Measurements from ENCODE around the gene CYTH1. TPM values are rescaled to one million over a fixed set of nuclear protein-coding genes. Genes with fewer than 3 reads are reported as not detected.

CYTH1 gene
- total and polyA plus RNA-seq, 7 experiments from 2014 or later = 297 to 452 (median 418) TPM

DNA sequence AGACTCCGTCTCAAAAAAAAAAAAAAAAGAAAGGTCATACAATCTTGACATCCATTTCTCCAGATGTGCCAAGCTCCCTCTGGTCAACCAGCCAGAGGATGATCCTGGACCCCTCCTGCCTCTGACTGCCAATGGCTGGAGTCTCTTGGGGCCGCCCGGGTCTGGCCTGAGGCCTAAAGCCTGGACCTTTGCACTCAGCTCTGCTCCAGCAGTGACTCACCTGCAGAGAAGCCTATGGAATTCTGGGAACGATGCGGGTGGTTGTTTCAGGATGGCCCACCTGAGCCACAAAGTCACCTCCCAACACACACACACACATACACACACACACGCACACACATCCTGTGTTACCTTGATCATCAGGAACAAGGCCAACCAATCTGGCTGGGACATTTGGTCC lies 140.8 kb downstream of the CYTH1 start:
- ATAC-seq = no peak
- intact Hi-C loops (cut with micrococcal nuclease) = no loop called here
- no peaks in the 10 kb centered on the region for H3K9me3 ChIP-seq (ENCODE audit: control insufficient read depth in 2 of 3, low read length in 3 of 3)
- H3K36me3 Mint-ChIP-seq = peaks cover 0 to 5% (median 0%) of the 10 kb centered on the region in 5 donors
- H3K9me3 Mint-ChIP-seq = peaks cover 0 to 5% (median 0%) of the 10 kb centered on the region in 11 donors
- H3K4me3 ChIP-seq (ENCODE audit: low read length) = no peak overlapping the region
- ChIA-PET CTCF (interaction anchor here (0.7 kb wide), 1 partner anchor 10 kb away, joined by 5 read pairs; no protein-coding TSS in a partner anchor), POLR2A (interaction anchor here (0.7 kb wide), 1 partner anchor 127 kb away, joined by 5 read pairs; no protein-coding TSS in a partner anchor)
- peaks cover 11 to 17% (median 15%) of the 10 kb centered on the region in 7 donors for H3K4me1 Mint-ChIP-seq
- no peak for DNase-seq
- H3K36me3 ChIP-seq (ENCODE audit: control insufficient read depth in 2 of 3, insufficient read depth in 3 of 3, low read length in 3 of 3) = no peaks in the 10 kb centered on the region
- no peaks in the 10 kb centered on the region for H3K27me3 ChIP-seq (ENCODE audit: control insufficient read depth in 2 of 2, insufficient read depth in 2 of 2, low read length in 2 of 2)
- peaks cover 0 to 7% of the 10 kb centered on the region in 2 donors for H3K4me1 ChIP-seq (ENCODE audit: control insufficient read depth in 2 of 2, insufficient read depth in 2 of 2, low read length in 2 of 2)
- no peak overlapping the region for H3K4me3 Mint-ChIP-seq
- H3K27ac Mint-ChIP-seq = peak overlapping the region in 1 of 9 donors; percentile 43
- H3K27me3 Mint-ChIP-seq = peaks cover 0 to 4% (median 0%) of the 10 kb centered on the region in 5 donors
- no peak overlapping the region for H3K27ac ChIP-seq (ENCODE audit: low read depth, low read length)

DNA sequence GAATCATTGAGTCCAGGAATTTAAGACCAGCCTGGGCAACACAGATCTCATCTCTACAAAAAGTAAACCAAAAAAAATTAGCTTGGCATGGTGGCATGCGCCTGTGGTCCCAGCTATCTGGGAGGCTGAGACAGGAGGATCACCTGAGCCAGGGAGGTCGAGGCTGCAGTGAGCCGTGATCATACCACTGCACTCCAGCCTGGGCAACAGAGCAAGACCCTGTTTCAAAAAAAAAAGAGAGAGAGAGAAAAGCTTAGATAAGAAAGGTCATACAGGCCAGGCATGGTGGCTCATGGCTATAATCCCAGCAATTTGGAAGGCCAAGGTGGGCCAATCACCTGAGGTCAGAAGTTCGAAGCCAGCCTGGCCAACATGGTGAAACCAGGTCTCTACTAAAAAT lies 141.4 kb downstream of the CYTH1 start:
- intact Hi-C loops (cut with micrococcal nuclease) = no loop called here
- Histone ChIP-seq H3K4me1 (ENCODE audit: control insufficient read depth in 2 of 2, insufficient read depth in 2 of 2, low read length in 2 of 2) (peaks cover 0 to 2% of the 10 kb centered on the region in 2 donors), H3K4me3 (ENCODE audit: low read length) (no peak overlapping the region), H3K36me3 (ENCODE audit: control insufficient read depth in 2 of 3, insufficient read depth in 3 of 3, low read length in 3 of 3) (no peaks in the 10 kb centered on the region), H3K27ac (ENCODE audit: low read depth, low read length) (no peak overlapping the region), H3K9me3 (ENCODE audit: control insufficient read depth in 2 of 3, low read length in 3 of 3) (no peaks in the 10 kb centered on the region), H3K27me3 (ENCODE audit: control insufficient read depth in 2 of 2, insufficient read depth in 2 of 2, low read length in 2 of 2) (no peaks in the 10 kb centered on the region)
- peaks cover 0 to under 1% (median 0%) of the 10 kb centered on the region in 5 donors for H3K36me3 Mint-ChIP-seq
- no peak overlapping the region for H3K4me3 Mint-ChIP-seq
- CTCF ChIA-PET = interaction anchor here (0.7 kb wide), 1 partner anchor 9 kb away, joined by 5 read pairs; no protein-coding TSS in a partner anchor
- DNase-seq (no peak), ATAC-seq (no peak)
- H3K4me1 Mint-ChIP-seq = peaks cover 6 to 13% (median 10%) of the 10 kb centered on the region in 7 donors
- peaks cover 0 to 4% (median 0%) of the 10 kb centered on the region in 5 donors for H3K27me3 Mint-ChIP-seq
- H3K9me3 Mint-ChIP-seq = peaks cover 0 to 2% (median 0%) of the 10 kb centered on the region in 11 donors
- POLR2A ChIA-PET = interaction anchor here (0.7 kb wide), 1 partner anchor 127 kb away, joined by 5 read pairs; no protein-coding TSS in a partner anchor
- no peak overlapping the region for H3K27ac Mint-ChIP-seq

DNA sequence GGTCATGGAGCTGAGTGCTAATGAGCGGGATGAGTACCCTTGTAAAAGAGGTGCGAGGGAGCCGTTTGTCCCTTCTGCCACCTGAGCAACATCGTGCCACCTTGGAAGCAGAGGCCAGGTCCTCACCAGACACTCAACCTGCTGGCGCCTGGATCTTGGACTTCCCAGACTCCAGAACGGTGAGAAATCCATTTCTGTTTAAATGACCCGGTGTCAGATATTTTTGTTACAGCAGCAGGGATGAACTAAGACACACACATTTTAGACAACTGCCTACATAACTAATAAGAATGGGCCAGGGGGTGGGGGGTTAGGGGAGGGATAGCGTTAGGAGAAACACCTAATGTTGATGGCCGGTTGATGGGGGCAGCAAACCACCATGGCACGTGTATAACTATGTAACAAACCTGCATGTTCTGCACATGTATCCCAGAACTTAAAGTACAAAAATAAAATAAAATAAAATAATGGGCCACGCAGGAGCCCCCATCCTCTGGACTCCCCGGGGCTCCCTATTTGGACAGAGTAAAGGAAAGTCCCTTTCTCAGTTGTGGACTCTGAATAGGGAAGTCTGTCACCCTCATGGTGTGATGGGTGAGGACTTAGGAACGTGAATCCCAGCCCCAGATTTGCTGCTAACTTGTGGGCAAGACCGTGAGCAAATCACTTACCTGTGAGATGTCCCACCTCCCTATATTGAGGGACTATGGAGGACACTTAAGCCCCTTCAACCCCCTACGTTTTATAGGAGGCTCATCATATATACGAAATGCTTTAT lies 144.2 kb downstream of the CYTH1 start:
- ChIA-PET POLR2A (no interaction called here), CTCF (no interaction called here)
- Mint-ChIP-seq H3K27me3 (peaks cover 0 to 4% (median 0%) of the 10 kb centered on the region in 5 donors), H3K9me3 (peaks cover 0 to 2% (median 0%) of the 10 kb centered on the region in 11 donors), H3K36me3 (no peaks in the 10 kb centered on the region), H3K4me3 (no peak overlapping the region), H3K4me1 (peaks cover 0 to 10% (median 4%) of the 10 kb centered on the region in 7 donors), H3K27ac (peak overlapping the region in 2 of 9 donors; percentile 52 to 55)
- H3K27me3 ChIP-seq (ENCODE audit: control insufficient read depth in 2 of 2, insufficient read depth in 2 of 2, low read length in 2 of 2) = no peaks in the 10 kb centered on the region
- no peak for DNase-seq
- ATAC-seq = no peak
- H3K27ac ChIP-seq (ENCODE audit: low read depth, low read length) = no peak overlapping the region
- no peaks in the 10 kb centered on the region for H3K4me1 ChIP-seq (ENCODE audit: control insufficient read depth in 2 of 2, insufficient read depth in 2 of 2, low read length in 2 of 2)
- H3K4me3 ChIP-seq (ENCODE audit: low read length) = no peak overlapping the region
- no peaks in the 10 kb centered on the region for H3K36me3 ChIP-seq (ENCODE audit: control insufficient read depth in 2 of 3, insufficient read depth in 3 of 3, low read length in 3 of 3)
- intact Hi-C loops (cut with micrococcal nuclease) = no loop called here
- no peaks in the 10 kb centered on the region for H3K9me3 ChIP-seq (ENCODE audit: control insufficient read depth in 2 of 3, low read length in 3 of 3)

DNA sequence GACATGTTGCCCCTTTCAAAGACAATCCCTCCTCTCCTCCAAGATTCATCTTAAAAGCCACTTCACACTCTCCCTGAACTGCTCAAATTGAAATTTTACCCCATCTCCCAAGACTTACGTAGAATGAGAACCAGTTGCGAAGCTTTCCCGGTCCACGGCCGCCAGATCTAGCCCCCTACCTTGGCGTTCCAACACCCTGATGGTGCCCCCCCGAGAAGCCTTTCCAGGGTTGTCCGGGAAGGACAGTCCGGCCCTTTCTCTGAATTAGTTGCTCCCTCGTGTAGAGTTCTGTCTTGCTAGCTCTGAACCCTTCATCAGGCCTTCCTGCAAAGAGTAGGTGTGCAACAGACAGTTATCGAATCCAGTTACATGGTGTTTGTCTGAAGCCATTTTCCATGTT lies 144.9 kb downstream of the CYTH1 start:
- Mint-ChIP-seq H3K36me3 (no peaks in the 10 kb centered on the region), H3K27me3 (peaks cover 0 to 4% (median 0%) of the 10 kb centered on the region in 5 donors), H3K4me1 (peaks cover 0 to 10% (median 5%) of the 10 kb centered on the region in 7 donors), H3K9me3 (peaks cover 0 to 2% (median 0%) of the 10 kb centered on the region in 11 donors), H3K27ac (peak overlapping the region in 1 of 9 donors; percentile 46), H3K4me3 (no peak overlapping the region)
- Histone ChIP-seq H3K36me3 (ENCODE audit: control insufficient read depth in 2 of 3, insufficient read depth in 3 of 3, low read length in 3 of 3) (no peaks in the 10 kb centered on the region), H3K4me1 (ENCODE audit: control insufficient read depth in 2 of 2, insufficient read depth in 2 of 2, low read length in 2 of 2) (no peaks in the 10 kb centered on the region), H3K4me3 (ENCODE audit: low read length) (no peak overlapping the region), H3K27me3 (ENCODE audit: control insufficient read depth in 2 of 2, insufficient read depth in 2 of 2, low read length in 2 of 2) (no peaks in the 10 kb centered on the region), H3K27ac (ENCODE audit: low read depth, low read length) (no peak overlapping the region), H3K9me3 (ENCODE audit: control insufficient read depth in 2 of 3, low read length in 3 of 3) (no peaks in the 10 kb centered on the region)
- intact Hi-C loops (cut with micrococcal nuclease) = no loop called here
- ChIA-PET POLR2A (no interaction called here), CTCF (no interaction called here)
- ATAC-seq = no peak
- no peak for DNase-seq

DNA sequence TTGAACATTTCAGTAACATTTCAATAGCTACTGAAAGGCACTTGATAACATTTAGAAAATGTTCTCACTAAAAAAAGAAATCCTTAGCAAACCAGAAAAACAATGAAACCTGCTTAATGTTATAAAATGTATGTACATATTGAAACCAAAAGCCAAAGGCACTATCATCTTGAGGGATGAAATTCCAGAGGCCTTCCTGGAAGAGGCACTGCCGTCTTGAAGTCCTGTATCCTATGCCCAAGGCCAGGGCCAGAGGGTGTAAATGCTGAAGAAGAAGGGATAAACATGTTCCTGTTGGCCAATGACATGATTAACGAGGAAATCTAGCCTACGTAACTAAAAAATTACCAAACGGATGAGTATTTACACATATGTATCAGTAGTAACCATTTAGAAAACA lies 147.9 kb downstream of the CYTH1 start:
- ChIA-PET POLR2A (no interaction called here), CTCF (no interaction called here)
- ATAC-seq (no peak), DNase-seq (no peak)
- Mint-ChIP-seq H3K36me3 (no peaks in the 10 kb centered on the region), H3K27me3 (peaks cover 0 to 6% (median 0%) of the 10 kb centered on the region in 5 donors), H3K9me3 (no peaks in the 10 kb centered on the region), H3K27ac (no peak overlapping the region), H3K4me1 (peaks cover 12 to 23% (median 19%) of the 10 kb centered on the region in 7 donors), H3K4me3 (no peak overlapping the region)
- H3K27ac ChIP-seq (ENCODE audit: low read depth, low read length) = no peak overlapping the region
- H3K36me3 ChIP-seq (ENCODE audit: control insufficient read depth in 2 of 3, insufficient read depth in 3 of 3, low read length in 3 of 3) = no peaks in the 10 kb centered on the region
- peaks cover 0 to 7% of the 10 kb centered on the region in 2 donors for H3K4me1 ChIP-seq (ENCODE audit: control insufficient read depth in 2 of 2, insufficient read depth in 2 of 2, low read length in 2 of 2)
- intact Hi-C loops (cut with micrococcal nuclease) = no loop called here
- H3K27me3 ChIP-seq (ENCODE audit: control insufficient read depth in 2 of 2, insufficient read depth in 2 of 2, low read length in 2 of 2) = no peaks in the 10 kb centered on the region
- H3K4me3 ChIP-seq (ENCODE audit: low read length) = no peak overlapping the region
- H3K9me3 ChIP-seq (ENCODE audit: control insufficient read depth in 2 of 3, low read length in 3 of 3) = no peaks in the 10 kb centered on the region

DNA sequence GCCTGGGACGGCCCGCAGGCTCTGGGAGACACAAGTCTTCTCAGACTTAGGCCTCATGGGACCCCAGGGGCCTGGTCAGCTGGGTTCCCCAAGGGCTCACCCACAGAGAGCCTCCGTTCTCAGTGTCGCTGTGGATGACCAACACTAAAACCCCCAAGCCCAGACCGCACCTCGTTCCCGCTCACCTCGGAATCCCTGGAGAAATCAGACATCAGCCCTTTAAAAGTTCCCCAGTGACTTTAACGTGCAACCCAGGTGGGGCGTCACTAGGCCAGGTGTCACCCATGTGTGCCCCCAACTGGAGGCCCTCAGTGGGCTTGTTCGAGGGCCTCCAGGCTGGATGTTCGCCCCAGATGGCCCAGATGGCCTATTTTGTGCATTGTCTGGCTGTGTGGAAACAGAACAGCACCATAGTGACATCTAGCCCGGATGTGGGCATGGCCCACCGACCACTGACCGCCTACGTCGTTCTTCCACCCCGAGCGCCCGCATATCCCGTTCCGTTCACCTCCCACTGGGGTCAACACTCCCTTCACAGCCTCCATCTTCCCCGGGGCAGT lies 152.6 kb downstream of the CYTH1 start:
- Mint-ChIP-seq H3K4me3 (no peak overlapping the region), H3K9me3 (no peaks in the 10 kb centered on the region), H3K36me3 (no peaks in the 10 kb centered on the region), H3K27me3 (peaks cover 0 to 2% (median 0%) of the 10 kb centered on the region in 5 donors), H3K27ac (no peak overlapping the region), H3K4me1 (peaks cover 9 to 19% (median 15%) of the 10 kb centered on the region in 7 donors)
- POLR2A ChIA-PET = no interaction called here
- Histone ChIP-seq H3K27me3 (ENCODE audit: control insufficient read depth in 2 of 2, insufficient read depth in 2 of 2, low read length in 2 of 2) (no peaks in the 10 kb centered on the region), H3K4me1 (ENCODE audit: control insufficient read depth in 2 of 2, insufficient read depth in 2 of 2, low read length in 2 of 2) (peaks cover 0 to 7% of the 10 kb centered on the region in 2 donors), H3K4me3 (ENCODE audit: low read length) (no peak overlapping the region), H3K36me3 (ENCODE audit: control insufficient read depth in 2 of 3, insufficient read depth in 3 of 3, low read length in 3 of 3) (no peaks in the 10 kb centered on the region), H3K9me3 (ENCODE audit: control insufficient read depth in 2 of 3, low read length in 3 of 3) (no peaks in the 10 kb centered on the region), H3K27ac (ENCODE audit: low read depth, low read length) (no peak overlapping the region)
- CTCF ChIA-PET = no interaction called here
- DNase-seq (no peak), ATAC-seq (no peak)
- intact Hi-C loops (cut with micrococcal nuclease) = no loop called here
